CD4-positive, alpha-beta T cell treated with Interleukin-10 for 1 hour (primary cell): ENCODE data around the gene ARHGAP28.
"Not testable (repeated sequence)": the region's sequence is repeated elsewhere in the genome, so short reads cannot be mapped to it uniquely, and the experiment has no call there.

Experiments
- DNase-seq: peaks from one replicate; pipeline ENCODE4 v3.0.0-alpha.2; 2020

The ARHGAP28 gene

GRCh38 chr18:6827566-6827965 lies 98.0 kb downstream of the ARHGAP28 start:
- DNase-seq = not testable (repeated sequence)

DNA sequence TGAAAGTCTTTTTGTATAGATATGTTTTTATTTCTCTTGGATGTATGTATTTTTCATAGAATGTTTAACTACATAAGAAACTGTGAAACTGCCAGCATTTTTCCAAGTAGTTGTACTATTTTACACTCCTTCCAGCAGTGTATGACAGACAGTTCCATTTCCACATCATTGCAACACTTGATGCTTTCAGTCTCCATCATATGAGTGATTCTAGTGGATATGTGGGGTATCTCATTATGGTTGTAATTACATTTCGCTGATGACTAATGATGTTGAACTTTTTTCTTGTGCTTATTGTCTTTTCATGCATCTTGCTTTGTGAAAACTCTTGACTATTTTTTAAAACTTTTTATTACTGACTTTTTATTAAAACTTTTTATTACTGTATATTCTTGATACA lies 101.4 kb downstream of the ARHGAP28 start:
- DNase-seq = no peak

DNA sequence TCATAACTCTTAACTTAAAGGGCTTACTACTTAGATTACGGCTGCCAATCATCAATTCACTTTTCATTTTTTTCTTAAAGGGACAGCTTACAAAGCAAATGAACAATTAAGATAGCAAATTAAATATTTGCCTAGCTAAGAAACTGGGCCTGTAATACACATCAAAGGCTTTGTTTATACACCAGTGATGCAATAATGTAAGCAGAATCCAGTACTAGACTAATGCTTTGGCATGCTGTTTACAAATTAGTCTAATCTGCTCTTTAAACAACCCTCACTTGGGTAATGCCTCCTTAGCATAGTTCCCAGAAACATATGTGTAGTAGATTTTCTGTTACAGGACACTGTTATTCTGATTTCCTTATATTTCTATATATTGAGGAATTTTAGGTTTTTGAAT lies 105.8 kb downstream of the ARHGAP28 start:
- DNase-seq = no peak

GRCh38 chr18:6836331-6836730 lies 106.8 kb downstream of the ARHGAP28 start:
- no peak for DNase-seq

GRCh38 chr18:6837904-6838303 lies 108.4 kb downstream of the ARHGAP28 start:
- no peak for DNase-seq

DNA sequence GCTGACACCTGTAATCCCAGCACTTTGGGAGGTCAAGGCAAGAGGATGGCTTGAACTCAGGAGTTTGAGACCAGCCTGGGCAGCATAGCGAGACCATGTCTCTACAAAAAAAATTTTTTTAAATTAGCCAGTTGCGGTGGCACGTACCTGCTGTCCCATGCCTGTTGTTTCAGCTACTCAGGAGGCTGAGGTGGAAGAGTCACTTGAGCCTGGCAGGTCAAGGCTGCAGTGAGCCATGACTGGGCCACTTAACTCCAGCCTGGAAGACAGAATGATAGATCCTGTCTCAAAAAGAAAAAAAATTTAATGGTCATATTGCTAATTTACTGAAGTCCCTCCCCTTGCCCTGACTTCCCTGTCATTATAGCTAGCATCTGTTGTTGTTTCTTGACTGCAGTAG lies 112.6 kb downstream of the ARHGAP28 start:
- no peak for DNase-seq

DNA sequence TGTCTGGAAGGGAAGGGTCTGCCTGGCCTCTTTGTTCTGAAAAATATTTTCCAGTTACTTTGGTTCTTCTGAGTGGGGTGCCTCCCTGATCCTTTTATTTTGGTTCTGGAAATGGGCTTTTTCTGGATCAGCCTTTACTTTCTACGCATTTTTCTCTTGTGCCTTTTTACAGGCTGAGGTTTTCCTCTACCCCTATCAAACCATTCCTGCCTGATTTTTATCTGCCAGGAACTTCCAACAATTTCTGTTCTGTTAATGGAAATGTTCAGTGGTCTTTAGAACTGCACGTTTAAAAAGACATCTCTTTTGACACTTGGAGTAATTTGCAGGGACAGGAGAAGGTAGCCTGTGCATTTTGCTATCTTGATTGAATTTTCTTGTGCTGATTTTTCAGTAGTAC lies 113.8 kb downstream of the ARHGAP28 start:
- DNase-seq = no peak

DNA sequence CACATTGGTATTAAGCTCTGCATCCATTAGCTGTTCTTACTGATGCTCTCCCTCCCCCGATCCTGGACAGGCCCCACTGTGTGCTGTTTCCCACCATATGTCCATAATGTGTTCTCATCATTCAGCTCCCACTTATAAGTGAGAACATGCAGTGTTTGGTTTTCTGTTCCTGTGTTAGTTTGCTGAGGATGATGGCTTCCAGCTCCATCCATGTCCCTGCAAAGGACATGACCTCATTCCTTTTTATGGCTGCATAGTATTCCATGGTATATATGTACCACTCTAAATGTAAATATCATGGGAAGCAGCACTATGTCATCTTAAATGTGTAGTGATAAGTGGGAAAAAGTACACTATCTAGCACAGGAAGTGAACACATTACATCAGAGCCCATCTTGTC lies 116.0 kb downstream of the ARHGAP28 start:
- not testable (repeated sequence) for DNase-seq

DNA sequence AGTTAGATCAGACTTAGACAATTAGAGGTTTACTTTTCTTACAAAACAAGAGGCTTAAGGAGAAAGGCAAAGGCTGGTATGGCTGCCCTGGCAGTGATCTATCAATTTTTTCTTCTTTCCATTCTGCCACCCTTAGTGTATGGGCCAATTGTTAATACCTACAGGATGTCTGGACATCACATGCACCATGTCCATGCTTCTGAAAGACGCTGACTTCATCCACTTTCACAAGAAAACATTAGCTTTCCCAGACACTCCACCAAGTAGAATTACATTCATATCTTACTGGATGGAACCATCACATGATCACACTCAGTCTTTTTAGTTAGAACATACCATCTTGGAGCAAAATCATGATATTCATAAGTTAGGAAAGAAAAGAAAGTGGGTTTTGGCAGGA lies 120.9 kb downstream of the ARHGAP28 start:
- DNase-seq = no peak

- no peak for DNase-seq
Measured at GRCh38 chr18:6851480-6851879, 122.0 kb downstream of the ARHGAP28 start.

GRCh38 chr18:6854811-6855210 lies 125.3 kb downstream of the ARHGAP28 start:
- DNase-seq = no peak

GRCh38 chr18:6855767-6856166 lies 126.3 kb downstream of the ARHGAP28 start:
- DNase-seq = no peak

DNA sequence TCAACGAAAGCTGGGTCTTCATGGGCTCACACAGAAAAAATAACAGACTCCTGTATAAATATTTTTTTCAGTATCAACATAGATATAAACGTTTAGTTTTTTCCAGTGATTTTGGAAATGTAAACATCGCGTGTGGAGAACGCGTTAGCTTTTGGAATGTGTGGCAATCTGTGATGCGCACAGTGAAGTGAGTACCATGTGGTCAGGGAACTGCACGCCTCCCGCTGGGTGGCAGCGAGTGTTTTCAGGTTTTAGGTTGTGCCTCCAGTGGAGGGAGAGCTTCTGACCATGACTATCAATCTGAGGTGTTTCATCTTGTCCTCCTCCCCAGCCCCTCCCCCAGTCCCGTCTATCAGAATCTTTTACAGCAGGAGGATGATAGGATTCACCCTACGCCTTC lies 127.8 kb downstream of the ARHGAP28 start:
- DNase-seq = no peak

DNA sequence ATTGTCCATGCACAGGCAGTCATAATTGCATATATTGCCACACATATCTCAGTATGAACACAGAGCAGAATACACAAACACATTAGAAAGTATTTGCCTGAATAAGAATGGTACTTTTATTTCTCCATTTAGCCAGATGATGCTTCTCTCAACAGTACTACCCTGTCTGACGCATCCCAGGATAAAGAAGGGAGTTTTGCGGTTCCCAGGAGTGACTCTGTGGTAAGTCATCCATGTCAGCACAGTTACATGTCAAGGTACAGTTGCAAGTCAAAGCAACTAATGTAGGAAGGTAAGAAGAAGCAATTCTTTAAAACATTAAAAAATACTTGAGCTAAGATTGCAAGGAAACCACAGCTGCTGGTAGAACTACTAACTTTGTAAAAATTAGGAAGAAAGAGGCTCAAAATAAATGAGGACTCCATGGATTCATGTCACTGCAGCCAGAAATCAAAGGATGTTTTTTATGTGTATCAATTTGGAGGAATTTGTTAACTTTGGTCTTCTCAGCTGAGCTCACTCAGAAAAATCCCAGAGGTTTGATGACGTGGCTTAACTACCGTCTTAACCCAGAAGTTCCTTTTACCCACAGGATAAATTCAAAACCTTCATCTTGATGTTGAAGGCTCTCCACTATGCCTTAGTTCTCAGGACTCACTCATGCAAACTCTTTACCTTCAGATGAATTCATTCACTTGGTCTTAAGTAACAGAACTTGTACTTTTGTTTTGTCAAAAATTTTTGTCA lies 130.3 kb downstream of the ARHGAP28 start:
- no peak for DNase-seq

DNA sequence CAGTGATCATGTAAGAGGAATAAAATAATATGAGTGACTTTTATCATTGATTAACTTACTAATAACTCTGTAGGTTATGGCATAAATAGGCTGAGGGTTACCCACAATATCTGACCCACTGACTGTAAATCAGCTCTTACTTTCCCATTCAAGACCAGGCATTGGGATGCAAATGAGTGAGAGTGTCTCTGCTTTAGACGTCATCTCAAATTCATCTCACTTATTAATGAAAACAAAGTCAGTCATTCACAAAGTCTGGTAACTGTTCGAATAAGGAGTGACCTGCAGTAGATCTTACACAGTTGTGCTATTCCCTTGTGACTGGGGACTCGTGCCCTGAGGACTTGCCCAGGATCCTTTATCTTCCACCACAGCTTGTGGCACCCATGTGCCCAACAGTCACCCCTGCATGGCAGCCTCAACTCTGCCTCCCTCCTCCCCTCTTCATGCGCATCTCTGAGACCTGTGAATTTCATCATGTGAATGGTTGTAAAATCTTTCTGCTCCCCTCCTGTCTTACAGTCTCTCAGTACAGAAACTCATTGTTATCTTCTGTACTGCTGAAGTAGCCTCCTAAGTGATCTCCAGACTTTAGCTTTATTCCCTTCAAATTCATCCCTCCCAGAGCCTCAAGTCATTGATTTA lies 131.4 kb downstream of the ARHGAP28 start:
- DNase-seq = no peak

DNA sequence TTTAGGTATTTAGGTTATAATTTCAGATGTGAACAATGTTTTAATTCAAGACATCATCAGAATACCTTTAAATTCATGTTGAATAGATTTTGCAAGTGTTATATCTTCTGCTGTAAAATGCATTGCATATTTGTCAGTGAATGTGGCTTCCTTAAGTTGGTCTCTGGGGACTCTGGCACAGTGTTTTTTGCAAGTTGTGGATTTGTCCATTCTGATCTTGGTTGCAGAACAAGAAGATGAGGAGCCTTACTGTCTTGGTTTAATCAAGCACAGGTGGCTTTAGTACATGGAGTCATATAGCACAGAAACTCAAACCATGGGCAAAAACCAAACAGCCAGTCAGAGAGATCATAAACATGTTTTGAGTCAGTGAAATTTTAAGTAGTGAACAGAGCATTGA lies 135.7 kb downstream of the ARHGAP28 start:
- no peak for DNase-seq

DNA sequence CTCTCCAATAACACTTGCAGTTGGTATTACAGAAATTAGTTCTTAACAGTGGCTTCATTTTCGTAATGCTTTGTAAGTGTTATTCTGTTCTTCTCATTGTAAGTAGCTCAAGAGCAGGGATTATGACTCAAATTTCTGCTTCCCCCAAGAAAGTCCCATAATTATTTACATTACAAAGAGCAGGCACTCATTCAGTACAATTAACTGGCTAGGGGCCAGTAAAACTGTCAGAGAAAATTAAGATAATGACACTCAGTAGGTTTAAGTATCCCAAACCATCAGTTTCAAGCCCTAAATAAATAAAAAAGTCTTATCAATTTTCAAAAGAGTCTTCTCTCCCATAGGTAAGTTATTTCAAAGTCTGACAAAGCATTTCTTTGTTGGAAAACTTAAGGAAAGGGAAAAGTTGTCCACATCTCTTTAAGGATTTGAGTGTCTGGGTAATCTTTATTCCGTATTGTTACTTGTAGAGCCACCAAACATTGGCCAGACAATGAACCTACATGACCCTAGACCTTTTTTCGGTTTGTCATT lies 137.1 kb downstream of the ARHGAP28 start:
- DNase-seq = no peak

- DNase-seq = no peak
Measured at GRCh38 chr18:6868033-6868432, 138.5 kb downstream of the ARHGAP28 start.

DNA sequence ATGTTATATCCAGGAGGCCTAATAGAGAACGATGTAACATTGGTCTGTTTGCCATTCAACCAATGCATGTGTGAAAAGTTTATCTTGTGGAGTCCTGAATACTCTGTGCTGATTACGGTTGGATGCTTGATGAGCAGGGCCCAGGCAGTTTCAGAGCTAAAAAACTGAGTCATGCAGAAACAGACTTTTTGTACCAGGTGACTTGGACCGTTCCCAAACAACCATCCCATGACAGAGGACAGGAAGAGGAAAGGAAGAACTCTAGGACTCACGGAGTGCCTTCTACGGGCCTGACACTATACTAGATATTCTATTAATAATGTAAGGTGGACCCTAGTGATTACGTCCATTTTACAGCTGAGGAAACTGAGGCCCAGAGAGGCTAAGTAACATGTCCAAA lies 142.1 kb downstream of the ARHGAP28 start:
- DNase-seq = no peak

GRCh38 chr18:6873040-6873751 lies 143.7 kb downstream of the ARHGAP28 start:
- DNase-seq = no peak

DNA sequence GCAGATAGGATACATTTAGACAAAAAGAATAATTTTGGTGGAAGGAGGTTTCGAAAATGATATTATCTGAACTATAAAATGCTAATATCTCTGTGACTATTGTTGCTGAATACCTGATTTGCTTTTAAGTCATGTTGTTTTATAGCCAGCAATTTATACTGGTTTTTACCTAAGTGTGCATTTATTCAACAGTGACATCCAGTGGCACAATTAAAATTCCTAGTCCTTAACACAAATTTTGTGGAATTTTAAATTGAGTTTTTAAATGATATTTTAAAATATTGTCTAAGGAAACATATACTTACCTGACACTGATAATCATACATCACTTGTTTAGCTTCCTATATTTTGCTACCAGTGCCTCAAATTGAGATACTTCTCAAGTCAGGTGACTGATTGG lies 144.8 kb downstream of the ARHGAP28 start:
- DNase-seq = no peak

DNA sequence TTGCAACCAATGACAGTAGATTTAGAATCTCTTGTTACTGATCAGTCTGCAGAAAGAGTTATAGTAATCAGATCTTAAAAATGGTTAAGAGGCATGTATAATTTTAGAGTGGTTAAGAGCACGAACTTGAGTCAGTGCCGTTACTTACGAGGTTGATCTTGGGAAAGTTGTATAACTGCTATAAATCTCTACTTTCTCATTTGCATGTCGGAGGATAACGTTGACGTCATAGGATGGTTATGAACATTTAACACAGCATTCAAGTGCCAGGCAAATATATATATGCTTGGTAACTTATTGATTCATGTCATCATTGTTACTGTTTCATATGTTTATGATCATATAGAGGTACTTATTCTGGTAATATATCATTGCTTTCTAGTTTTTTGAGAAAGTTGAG lies 146.2 kb downstream of the ARHGAP28 start:
- DNase-seq = no peak

- no peak for DNase-seq
Measured at GRCh38 chr18:6876641-6877041, 147.1 kb downstream of the ARHGAP28 start.

DNA sequence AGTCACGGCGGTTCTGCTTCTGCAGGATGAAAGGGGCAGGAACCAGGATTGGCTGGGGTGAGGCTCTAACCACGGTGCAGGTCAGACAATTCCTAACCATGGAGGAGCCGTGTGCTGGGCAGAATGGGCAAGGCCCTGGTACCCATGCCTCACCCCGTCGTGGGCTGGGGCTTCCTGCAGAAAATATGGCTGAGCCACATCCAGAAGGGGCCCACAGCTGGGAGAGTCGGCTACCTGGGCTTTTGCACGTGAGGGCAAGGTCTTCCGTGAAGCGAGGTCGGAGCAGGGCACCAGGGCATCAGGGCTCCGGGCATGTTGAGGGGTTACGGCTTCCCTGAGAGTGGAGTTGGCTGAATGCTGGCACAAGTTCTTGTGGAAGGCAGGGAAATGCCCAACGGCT lies 147.8 kb downstream of the ARHGAP28 start:
- no peak for DNase-seq
